H9 (cell line): ENCODE measurements around the gene PRR9. TPM values are rescaled to one million over a fixed set of nuclear protein-coding genes. Genes with fewer than 3 reads are reported as not detected.

Experiments
- DNase-seq: peaks from one replicate; pipeline ENCODE4 v3.0.0-alpha.2; 2017
- H2AFZ ChIP-seq: one replicate; pipeline ENCODE4 v1.6.1; 2013; ENCODE audit warnings: mild to moderate bottlenecking, low read length, control low read depth, moderate library complexity
- H2AK5ac ChIP-seq: 2 replicates; pipeline ENCODE4 v1.6.1; 2013; ENCODE audit warnings: low read length, control low read depth, mixed read lengths; ENCODE audit not compliant: insufficient read length
- H2BK120ac ChIP-seq: one replicate; pipeline ENCODE4 v1.6.1; 2013; ENCODE audit warnings: low read depth, mild to moderate bottlenecking, low read length, control low read depth, inconsistent platforms; ENCODE audit not compliant: poor library complexity, severe bottlenecking
- H2BK12ac ChIP-seq: 2 replicates; pipeline ENCODE4 v1.6.1; 2013; ENCODE audit warnings: low read length, control low read depth, mixed read lengths, low read depth; ENCODE audit not compliant: insufficient read length
- H2BK15ac ChIP-seq: 2 replicates; pipeline ENCODE4 v1.6.1; 2013; ENCODE audit warnings: low read depth, low read length, control low read depth
- H2BK20ac ChIP-seq: one replicate; pipeline ENCODE4 v1.6.1; 2013; ENCODE audit warnings: low read depth, mild to moderate bottlenecking, low read length, control low read depth, inconsistent platforms; ENCODE audit not compliant: poor library complexity, severe bottlenecking
- H2BK5ac ChIP-seq: 2 replicates; pipeline ENCODE4 v1.6.1; 2013; ENCODE audit warnings: low read length, control low read depth, mixed read lengths; ENCODE audit not compliant: insufficient read length
- H3K14ac ChIP-seq: 2 replicates; pipeline ENCODE4 v1.6.1; 2013; ENCODE audit warnings: low read length, control low read depth; ENCODE audit not compliant: insufficient read depth
- H3K18ac ChIP-seq: 2 replicates; pipeline ENCODE4 v1.6.1; 2013; ENCODE audit warnings: low read depth, mild to moderate bottlenecking, mixed read lengths, low read length, control low read depth; ENCODE audit not compliant: insufficient read length
- H3K23ac ChIP-seq: 2 replicates; pipeline ENCODE4 v1.6.1; 2013; ENCODE audit warnings: low read length, control low read depth, mixed read lengths, low read depth; ENCODE audit not compliant: insufficient read length
- H3K23me2 ChIP-seq: 2 replicates; pipeline ENCODE4 v1.6.1; 2013; ENCODE audit warnings: low read depth, mild to moderate bottlenecking, mixed read lengths, low read length, control low read depth; ENCODE audit not compliant: insufficient read length, poor library complexity, severe bottlenecking
- H3K27ac ChIP-seq: 2 replicates; pipeline ENCODE4 v1.5.1; 2013; ENCODE audit warnings: low read length, control low read depth, mixed read lengths, low read depth; ENCODE audit not compliant: insufficient read length
- H3K27me3 ChIP-seq: 2 replicates; pipeline ENCODE4 v1.6.1; 2013; ENCODE audit warnings: low read length, control low read depth, inconsistent platforms; ENCODE audit not compliant: insufficient read depth
- H3K4ac ChIP-seq: 2 replicates; pipeline ENCODE4 v1.6.1; 2013; ENCODE audit warnings: low read depth, mild to moderate bottlenecking, control low read depth, inconsistent platforms, low read length, moderate library complexity
- H3K4me1 ChIP-seq: 2 replicates; pipeline ENCODE4 v1.6.1; 2013; ENCODE audit warnings: low read length, control low read depth, inconsistent platforms; ENCODE audit not compliant: insufficient read depth
- H3K4me2 ChIP-seq: 2 replicates; pipeline ENCODE4 v1.6.1; 2013; ENCODE audit warnings: low read length, control low read depth, mixed read lengths; ENCODE audit not compliant: insufficient read length, insufficient read depth
- H3K56ac ChIP-seq: 2 replicates; pipeline ENCODE4 v1.6.1; 2013; ENCODE audit warnings: low read depth, mild to moderate bottlenecking, mixed read lengths, low read length, control low read depth; ENCODE audit not compliant: insufficient read length
- H3K79me1 ChIP-seq: 2 replicates; pipeline ENCODE4 v1.6.1; 2013; ENCODE audit warnings: low read depth, mild to moderate bottlenecking, moderate library complexity, low read length, control low read depth, inconsistent platforms; ENCODE audit not compliant: insufficient read depth, poor library complexity, severe bottlenecking
- H3K79me2 ChIP-seq: 2 replicates; pipeline ENCODE4 v1.6.1; 2013; ENCODE audit warnings: low read length, control low read depth, inconsistent platforms; ENCODE audit not compliant: insufficient read depth
- H3K9ac ChIP-seq: 2 replicates; pipeline ENCODE4 v1.6.1; 2013; ENCODE audit warnings: low read length, control low read depth, mixed read lengths; ENCODE audit not compliant: insufficient read length; ENCODE audit errors: extremely low read depth
- H3K9me3 ChIP-seq: one replicate; pipeline ENCODE4 v1.6.1; 2013; ENCODE audit warnings: low read depth, low read length, inconsistent platforms; ENCODE audit not compliant: control insufficient read depth
- H3T11ph ChIP-seq: one replicate; pipeline ENCODE4 v1.6.1; 2013; ENCODE audit warnings: mild to moderate bottlenecking, low read length, control low read depth, inconsistent platforms
- H4K20me1 ChIP-seq: one replicate; pipeline ENCODE4 v1.6.1; 2013; ENCODE audit not compliant: control insufficient read depth, insufficient read length, insufficient read depth
- H4K5ac ChIP-seq: 2 replicates; pipeline ENCODE4 v1.6.1; 2013; ENCODE audit warnings: low read depth, mild to moderate bottlenecking, mixed read lengths, low read length, control low read depth; ENCODE audit not compliant: insufficient read length
- H4K8ac ChIP-seq: replicated peaks from 2 replicates; pipeline ENCODE4 v1.6.1; 2013; ENCODE audit warnings: low read length, control low read depth, mixed read lengths, low read depth; ENCODE audit not compliant: insufficient read length
- H4K91ac ChIP-seq: 2 replicates; pipeline ENCODE4 v1.6.1; 2013; ENCODE audit warnings: low read depth, mild to moderate bottlenecking, moderate library complexity, mixed read lengths, low read length, control low read depth; ENCODE audit not compliant: insufficient read length
- H3K27ac Mint-ChIP-seq, 3 experiments: 2 replicates in 2 of 3; 3 replicates in 1 of 3; pipeline ENCODE4 v1.8.0; 2020 to 2021; ENCODE audit warnings: mixed read lengths in 3 of 3, mild to moderate bottlenecking in 1 of 3, moderate library complexity in 1 of 3
- H3K27me3 Mint-ChIP-seq: 2 replicates; pipeline ENCODE4 v1.8.0; 2021; ENCODE audit warnings: low read depth, mild to moderate bottlenecking, moderate library complexity, mixed read lengths
- H3K36me3 Mint-ChIP-seq, 3 experiments: 2 replicates in 2 of 3; 3 replicates in 1 of 3; pipeline ENCODE4 v1.8.0; 2020 to 2021; ENCODE audit warnings: low read depth in 3 of 3, mixed read lengths in 3 of 3; ENCODE audit not compliant: insufficient read depth in 1 of 3
- H3K4me1 Mint-ChIP-seq, 2 experiments: 2 replicates each; pipeline ENCODE4 v1.8.0; 2020; ENCODE audit warnings: mixed read lengths in 2 of 2
- H3K4me3 Mint-ChIP-seq, 2 experiments: 2 replicates in 1 of 2; 3 replicates in 1 of 2; pipeline ENCODE4 v1.8.0; 2020 to 2021; ENCODE audit warnings: mild to moderate bottlenecking in 2 of 2, mixed read lengths in 2 of 2, moderate library complexity in 1 of 2
- H3K9me3 Mint-ChIP-seq, 2 experiments: 2 replicates in 1 of 2; 3 replicates in 1 of 2; pipeline ENCODE4 v1.8.0; 2020; ENCODE audit warnings: mild to moderate bottlenecking in 2 of 2, mixed read lengths in 2 of 2, moderate library complexity in 1 of 2
- CTCF ChIP-seq: fragments of 200-600 bp; sonication (generic); conservative IDR thresholded peaks from 3 replicates; pipeline ENCODE4 v1.8.0; 2021; ENCODE audit warnings: antibody characterized with exemption, mild to moderate bottlenecking
- WGBS: extraction: QIAGEN DNeasy Blood & Tissue Kit; methylation state at CpG from one replicate; pipeline ENCODE4 v1.1.7; 2013; ENCODE audit warnings: missing lambda C conversion rate, low lambda C conversion rate, mixed read lengths; ENCODE audit not compliant: insufficient read length; ENCODE audit errors: extremely low coverage; 5-methylcytosine and 5-hydroxymethylcytosine counted together
- total RNA-seq: library from RNA; stranded (reverse); gene quantifications from 2 replicates; pipeline ENCODE4 v1.2.1, GENCODE V29; 2021

PRR9 gene
- total RNA-seq, 1 experiment from 2014 or later, result not detected

GRCh38 chr1:153231363-153231762 lies 14.0 kb downstream of the PRR9 start:
- TF ChIP-seq CTCF, result no peak
- no peak overlapping the region for H3K27ac Mint-ChIP-seq

More at GRCh38 chr1:153231363-153231762, 14.0 kb downstream of the PRR9 start:
- H3K9ac ChIP-seq, result no peak overlapping the region
- H2BK15ac ChIP-seq, result no peak overlapping the region
- H3K4me1 ChIP-seq, result no peaks in the 10 kb centered on the region
- no peaks in the 10 kb centered on the region for H3K4me1 Mint-ChIP-seq
- H2BK20ac ChIP-seq, result no peak overlapping the region
- no peak overlapping the region for H4K5ac ChIP-seq
- no peak overlapping the region for H2AFZ ChIP-seq
- no peak overlapping the region for H4K8ac ChIP-seq
- H3K18ac ChIP-seq, result no peak overlapping the region
- H3T11ph ChIP-seq, result no peak overlapping the region
- H3K4ac ChIP-seq, result no peak overlapping the region
- peaks cover 0 to 3% of the 10 kb centered on the region in 2 experiments; a peak in 2 of 5 replicates for H3K9me3 Mint-ChIP-seq
- no peak overlapping the region for H2BK12ac ChIP-seq
- H3K23ac ChIP-seq, result no peak overlapping the region
- H3K56ac ChIP-seq, result no peak overlapping the region
- H3K23me2 ChIP-seq, result no peaks in the 10 kb centered on the region
- no peaks in the 10 kb centered on the region for H4K20me1 ChIP-seq
- H3K4me3 Mint-ChIP-seq, result no peak overlapping the region
- H4K91ac ChIP-seq, result no peak overlapping the region
- H2BK120ac ChIP-seq, result no peak overlapping the region
- H2AK5ac ChIP-seq, result no peak overlapping the region
- no peak overlapping the region for H3K27ac ChIP-seq
- no peaks in the 10 kb centered on the region for H3K27me3 ChIP-seq
- WGBS, result no CpG with 5 or more reads among the region's 4 CpGs
- H3K27me3 Mint-ChIP-seq, result peaks cover 5% of the 10 kb centered on the region
- H3K79me1 ChIP-seq, result no peaks in the 10 kb centered on the region
- H2BK5ac ChIP-seq, result no peak overlapping the region
- no peaks in the 10 kb centered on the region for H3K9me3 ChIP-seq
- H3K36me3 Mint-ChIP-seq, result no peaks in the 10 kb centered on the region
- no peak overlapping the region for H3K4me2 ChIP-seq
- no peak overlapping the region for H3K14ac ChIP-seq
- no peak for DNase-seq
- no peaks in the 10 kb centered on the region for H3K79me2 ChIP-seq
